ENCODE results near the gene AHRR.

DNA sequence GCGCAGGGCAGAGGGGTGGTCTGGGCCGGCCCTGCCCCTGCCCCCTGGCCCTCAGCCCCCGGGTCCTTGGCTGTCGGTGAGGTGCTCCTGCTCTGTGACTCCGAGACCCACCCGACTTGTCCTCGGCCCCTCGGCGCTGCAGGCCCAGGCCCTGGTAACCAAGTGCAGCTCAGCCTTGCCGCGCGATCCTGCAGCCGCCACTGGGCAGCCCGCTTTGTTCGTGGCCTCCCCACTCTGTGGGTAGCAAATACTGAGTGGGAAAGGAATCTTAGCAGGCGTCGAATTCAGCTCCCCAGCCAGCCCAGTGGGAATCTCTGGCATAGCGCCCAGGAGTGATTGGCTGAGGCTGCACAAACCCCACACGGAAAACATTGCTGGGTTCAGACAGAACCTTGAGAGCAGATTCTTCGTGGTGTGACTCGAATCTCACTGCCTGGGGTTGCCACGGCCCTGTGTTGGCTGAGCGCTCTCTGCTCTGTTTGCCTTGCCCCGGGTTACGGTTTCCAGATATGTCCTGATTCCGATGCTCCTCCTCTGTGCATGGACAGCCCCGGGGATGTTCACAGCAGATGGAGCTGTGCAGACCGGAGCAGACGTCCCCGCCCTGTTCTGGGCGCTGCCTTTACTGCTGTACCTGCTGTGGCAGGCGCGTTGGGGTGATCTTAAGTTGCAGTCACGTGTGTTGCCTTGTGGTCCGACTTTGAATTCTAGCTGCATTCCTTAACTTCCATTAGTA lies 108.1 kb downstream of the AHRR start:
- TF ChIP-seq, protein P1, sequence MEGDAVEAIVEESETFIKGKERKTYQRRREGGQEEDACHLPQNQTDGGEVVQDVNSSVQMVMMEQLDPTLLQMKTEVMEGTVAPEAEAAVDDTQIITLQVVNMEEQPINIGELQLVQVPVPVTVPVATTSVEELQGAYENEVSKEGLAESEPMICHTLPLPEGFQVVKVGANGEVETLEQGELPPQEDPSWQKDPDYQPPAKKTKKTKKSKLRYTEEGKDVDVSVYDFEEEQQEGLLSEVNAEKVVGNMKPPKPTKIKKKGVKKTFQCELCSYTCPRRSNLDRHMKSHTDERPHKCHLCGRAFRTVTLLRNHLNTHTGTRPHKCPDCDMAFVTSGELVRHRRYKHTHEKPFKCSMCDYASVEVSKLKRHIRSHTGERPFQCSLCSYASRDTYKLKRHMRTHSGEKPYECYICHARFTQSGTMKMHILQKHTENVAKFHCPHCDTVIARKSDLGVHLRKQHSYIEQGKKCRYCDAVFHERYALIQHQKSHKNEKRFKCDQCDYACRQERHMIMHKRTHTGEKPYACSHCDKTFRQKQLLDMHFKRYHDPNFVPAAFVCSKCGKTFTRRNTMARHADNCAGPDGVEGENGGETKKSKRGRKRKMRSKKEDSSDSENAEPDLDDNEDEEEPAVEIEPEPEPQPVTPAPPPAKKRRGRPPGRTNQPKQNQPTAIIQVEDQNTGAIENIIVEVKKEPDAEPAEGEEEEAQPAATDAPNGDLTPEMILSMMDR (IDR thresholded peaks at IDR 0.05): no peak
- no peak for TF ChIP-seq POLR2A (IDR thresholded peaks at IDR 0.05)
- TF ChIP-seq POLR2AphosphoS5 (IDR thresholded peaks at IDR 0.05): no peak
